ENCODE results near the gene FMNL3. TPM values are rescaled to one million over a fixed set of nuclear protein-coding genes. Genes with fewer than 3 reads are reported as not detected.

The FMNL3 gene
- total and polyA plus RNA-seq, 2 of the 8 experiments (the other 6 are each of a cell fraction or from before 2014, with no cell fraction given): 8.6 to 29.0 TPM

GRCh38 chr12:49673446-49674317 is 33.5 kb downstream of the FMNL3 start (continued):
- TF ChIP-seq TBP (IDR thresholded peaks at IDR 0.05; ENCODE audit: low read depth, low read length): peak; percentile 47; the same call in 1 of the 2 replicates
- TF ChIP-seq USF2 (IDR thresholded peaks at IDR 0.05; ENCODE audit: low read length): no peak
- no peak for TF ChIP-seq SIN3A (conservative IDR thresholded peaks at IDR 0.05 in 1 of 2, IDR thresholded peaks at IDR 0.05 in 1 of 2; ENCODE audit: low read depth in 1 of 2, low read length in 2 of 2)
- no peak for TF ChIP-seq RXRA (IDR thresholded peaks at IDR 0.05; ENCODE audit: insufficient read depth, low read depth, low read length)
- no peak for TF ChIP-seq CHD7 (IDR thresholded peaks at IDR 0.05; ENCODE audit: insufficient replicate concordance, low read length)
- no peak for TF ChIP-seq BCL11A (IDR thresholded peaks at IDR 0.05; ENCODE audit: low read depth in 2 of 2, low read length in 2 of 2)
- no peak for TF ChIP-seq CEBPB (IDR thresholded peaks at IDR 0.05; ENCODE audit: low read depth, low read length)
- no peak for TF ChIP-seq GABPA (IDR thresholded peaks at IDR 0.05; ENCODE audit: borderline replicate concordance, insufficient read depth, low read length)

Measured in H1 (cell line).